HG03378 (cell line): ENCODE measurements around the gene RHBDD1.
"Not testable (repeated sequence)": the region's sequence is repeated elsewhere in the genome, so short reads cannot be mapped to it uniquely, and the experiment has no call there.

ENCODE experiments used
- ATAC-seq: cut with Tn5 transposase; IDR thresholded peaks from one replicate; pipeline ENCODE4 v1.9.1; 2021; ENCODE audit warnings: mild to moderate bottlenecking, moderate library complexity; ENCODE audit not compliant: unreplicated experiment

Gene RHBDD1

GRCh38 chr2:226839951-226840350 is 4.1 kb downstream of the RHBDD1 start:
- ATAC-seq, result no peak

- ATAC-seq, result not testable (repeated sequence)
Measured at GRCh38 chr2:226843001-226843400, 7.1 kb downstream of the RHBDD1 start.

GRCh38 chr2:226845386-226846116 is 9.7 kb downstream of the RHBDD1 start:
- peak; percentile 40 for ATAC-seq

- no peak for ATAC-seq
Measured at GRCh38 chr2:226847090-226847489, 11.2 kb downstream of the RHBDD1 start.

- ATAC-seq, result no peak
Measured at GRCh38 chr2:226847511-226847910, 11.7 kb downstream of the RHBDD1 start.

GRCh38 chr2:226849349-226849748 is 13.5 kb downstream of the RHBDD1 start:
- ATAC-seq, result no peak

GRCh38 chr2:226850024-226850423 is 14.2 kb downstream of the RHBDD1 start:
- ATAC-seq, result no peak

GRCh38 chr2:226855787-226856186 is 19.9 kb downstream of the RHBDD1 start:
- ATAC-seq, result no peak

GRCh38 chr2:226860087-226860486 is 24.2 kb downstream of the RHBDD1 start:
- peak; percentile 33 for ATAC-seq

- ATAC-seq, result peak; percentile 87
Measured at GRCh38 chr2:226862623-226863022, 26.8 kb downstream of the RHBDD1 start.

GRCh38 chr2:226865273-226865672 is 29.4 kb downstream of the RHBDD1 start:
- ATAC-seq, result no peak

- no peak for ATAC-seq
Measured at GRCh38 chr2:226865710-226866109, 29.9 kb downstream of the RHBDD1 start.

- ATAC-seq, result no peak
Measured at GRCh38 chr2:226868331-226869162, 32.7 kb downstream of the RHBDD1 start.

- ATAC-seq, result no peak
Measured at GRCh38 chr2:226869371-226869770, 33.5 kb downstream of the RHBDD1 start.

- ATAC-seq, result peak; percentile 68
Measured at GRCh38 chr2:226873051-226873620, 37.3 kb downstream of the RHBDD1 start.

- ATAC-seq, result no peak
Measured at GRCh38 chr2:226873826-226874225, 38.0 kb downstream of the RHBDD1 start.

- no peak for ATAC-seq
Measured at GRCh38 chr2:226874749-226875148, 38.9 kb downstream of the RHBDD1 start.

- ATAC-seq, result peak; percentile 58
Measured at GRCh38 chr2:226875438-226876225, 39.8 kb downstream of the RHBDD1 start.

GRCh38 chr2:226877491-226877890 is 41.6 kb downstream of the RHBDD1 start:
- no peak for ATAC-seq

GRCh38 chr2:226881287-226881686 is 45.4 kb downstream of the RHBDD1 start:
- ATAC-seq, result no peak

- no peak for ATAC-seq
Measured at GRCh38 chr2:226882606-226883005, 46.8 kb downstream of the RHBDD1 start.
